MM.1S (cell line): ENCODE data around the gene KRT2.

Source experiments
- DNase-seq: peaks from one replicate; pipeline ENCODE4 v3.0.0-alpha.2; 2015
- H2AFZ ChIP-seq: fragments of 300-600 bp; sonication (generic); 2 replicates; pipeline ENCODE4 v1.6.0; 2016; ENCODE audit warnings: antibody characterized with exemption, low read length
- H3F3A ChIP-seq: fragments of 300-600 bp; sonication (generic); 2 replicates; pipeline ENCODE4 v1.6.1; 2016; ENCODE audit warnings: mild to moderate bottlenecking, antibody characterized with exemption, low read length, moderate library complexity, mixed read lengths; ENCODE audit not compliant: insufficient read depth
- H3K27ac ChIP-seq: fragments of 300-600 bp; sonication (generic); 2 replicates; pipeline ENCODE4 v1.5.1; 2016; ENCODE audit warnings: mild to moderate bottlenecking, low read length
- H3K27me3 ChIP-seq: fragments of 300-600 bp; sonication (generic); replicated peaks from 2 replicates; pipeline ENCODE4 v1.6.0; 2016; ENCODE audit warnings: low read length; ENCODE audit not compliant: insufficient read depth
- H3K36me3 ChIP-seq: fragments of 300-600 bp; sonication (generic); replicated peaks from 2 replicates; pipeline ENCODE4 v1.6.1; 2016; ENCODE audit warnings: mild to moderate bottlenecking, low read length, mixed read lengths; ENCODE audit not compliant: insufficient read depth
- H3K4me1 ChIP-seq: fragments of 300-600 bp; sonication (generic); 2 replicates; pipeline ENCODE4 v1.6.1; 2016; ENCODE audit warnings: low read length, mixed read lengths
- H3K4me2 ChIP-seq: fragments of 300-600 bp; sonication (generic); 2 replicates; pipeline ENCODE4 v1.6.0; 2016; ENCODE audit warnings: low read depth, low read length
- H3K4me3 ChIP-seq: fragments of 300-600 bp; sonication (generic); 2 replicates; pipeline ENCODE4 v1.5.1; 2016; ENCODE audit warnings: low read length, mixed read lengths
- H3K79me2 ChIP-seq: fragments of 300-600 bp; sonication (generic); 2 replicates; pipeline ENCODE4 v1.6.1; 2016; ENCODE audit warnings: mixed run types, low read length, mixed read lengths
- H3K9ac ChIP-seq: fragments of 300-600 bp; sonication (generic); 2 replicates; pipeline ENCODE4 v1.6.1; 2016; ENCODE audit warnings: low read length, mixed read lengths
- H3K9me2 ChIP-seq: fragments of 300-600 bp; sonication (generic); replicated peaks from 2 replicates; pipeline ENCODE4 v1.6.1; 2016; ENCODE audit warnings: mild to moderate bottlenecking, low read length, mixed read lengths; ENCODE audit not compliant: insufficient read depth
- H3K9me3 ChIP-seq: fragments of 300-600 bp; sonication (generic); replicated peaks from 2 replicates; pipeline ENCODE4 v1.6.1; 2016; ENCODE audit warnings: mild to moderate bottlenecking, low read length, mixed read lengths; ENCODE audit not compliant: insufficient read depth
- H4K20me1 ChIP-seq: fragments of 300-600 bp; sonication (generic); 2 replicates; pipeline ENCODE4 v1.6.1; 2016; ENCODE audit warnings: mild to moderate bottlenecking, low read length, moderate library complexity, mixed read lengths; ENCODE audit not compliant: insufficient read depth
- EZH2 ChIP-seq: fragments of 300-600 bp; sonication (generic); optimal IDR thresholded peaks from 2 replicates; pipeline ENCODE3; 2017; ENCODE audit warnings: low read depth, mild to moderate bottlenecking, antibody characterized with exemption, low read length, mixed read lengths
- EZH2phosphoT487 ChIP-seq: fragments of 300-600 bp; sonication (generic); IDR thresholded peaks from 2 replicates; pipeline ENCODE4 v1.6.1; 2018; ENCODE audit warnings: antibody characterized with exemption, low read length
- TF ChIP-seq, protein P1 (sequence below): fragments of 300-600 bp; sonication (generic); IDR thresholded peaks from 2 replicates; pipeline ENCODE4 v1.5.1; 2016; ENCODE audit warnings: antibody characterized with exemption, low read length, mixed read lengths

Gene KRT2

DNA sequence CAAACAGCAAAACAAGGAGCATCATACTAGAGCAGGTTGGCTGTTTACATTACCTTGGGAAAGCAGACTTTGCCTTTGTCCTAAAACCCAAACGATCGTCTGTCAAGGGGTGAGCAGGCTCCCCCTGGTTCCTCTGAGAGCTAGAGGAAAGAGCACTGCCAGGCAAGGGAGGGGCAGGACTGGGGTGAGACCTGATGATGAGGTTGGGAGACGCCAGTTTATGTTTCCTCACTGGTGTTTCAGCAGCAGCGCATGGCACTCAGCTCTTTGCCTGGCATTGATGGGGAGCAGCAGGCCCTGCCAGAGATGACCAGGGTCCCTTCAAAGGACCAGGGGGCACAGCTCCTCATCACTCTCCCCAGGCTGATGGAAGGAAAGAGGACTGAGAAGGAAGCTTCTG lies 7.9 kb upstream of the KRT2 start:
- H3K4me3 ChIP-seq: no peak overlapping the region
- TF ChIP-seq, protein P1, sequence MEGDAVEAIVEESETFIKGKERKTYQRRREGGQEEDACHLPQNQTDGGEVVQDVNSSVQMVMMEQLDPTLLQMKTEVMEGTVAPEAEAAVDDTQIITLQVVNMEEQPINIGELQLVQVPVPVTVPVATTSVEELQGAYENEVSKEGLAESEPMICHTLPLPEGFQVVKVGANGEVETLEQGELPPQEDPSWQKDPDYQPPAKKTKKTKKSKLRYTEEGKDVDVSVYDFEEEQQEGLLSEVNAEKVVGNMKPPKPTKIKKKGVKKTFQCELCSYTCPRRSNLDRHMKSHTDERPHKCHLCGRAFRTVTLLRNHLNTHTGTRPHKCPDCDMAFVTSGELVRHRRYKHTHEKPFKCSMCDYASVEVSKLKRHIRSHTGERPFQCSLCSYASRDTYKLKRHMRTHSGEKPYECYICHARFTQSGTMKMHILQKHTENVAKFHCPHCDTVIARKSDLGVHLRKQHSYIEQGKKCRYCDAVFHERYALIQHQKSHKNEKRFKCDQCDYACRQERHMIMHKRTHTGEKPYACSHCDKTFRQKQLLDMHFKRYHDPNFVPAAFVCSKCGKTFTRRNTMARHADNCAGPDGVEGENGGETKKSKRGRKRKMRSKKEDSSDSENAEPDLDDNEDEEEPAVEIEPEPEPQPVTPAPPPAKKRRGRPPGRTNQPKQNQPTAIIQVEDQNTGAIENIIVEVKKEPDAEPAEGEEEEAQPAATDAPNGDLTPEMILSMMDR: no peak
- TF ChIP-seq EZH2: no peak
- DNase-seq: no peak
- H3K4me1 ChIP-seq: no peaks in the 10 kb centered on the region
- H2AFZ ChIP-seq: no peak overlapping the region
- no peaks in the 10 kb centered on the region for H3K9me2 ChIP-seq
- H3K9me3 ChIP-seq: no peaks in the 10 kb centered on the region
- H3K9ac ChIP-seq: no peak overlapping the region
- no peaks in the 10 kb centered on the region for H3K36me3 ChIP-seq
- no peak overlapping the region for H3K27ac ChIP-seq
- peaks cover 49% of the 10 kb centered on the region for H3K27me3 ChIP-seq
- H4K20me1 ChIP-seq: no peaks in the 10 kb centered on the region
- no peaks in the 10 kb centered on the region for H3K79me2 ChIP-seq
- H3K4me2 ChIP-seq: no peak overlapping the region
- H3F3A ChIP-seq: no peaks in the 10 kb centered on the region

DNA sequence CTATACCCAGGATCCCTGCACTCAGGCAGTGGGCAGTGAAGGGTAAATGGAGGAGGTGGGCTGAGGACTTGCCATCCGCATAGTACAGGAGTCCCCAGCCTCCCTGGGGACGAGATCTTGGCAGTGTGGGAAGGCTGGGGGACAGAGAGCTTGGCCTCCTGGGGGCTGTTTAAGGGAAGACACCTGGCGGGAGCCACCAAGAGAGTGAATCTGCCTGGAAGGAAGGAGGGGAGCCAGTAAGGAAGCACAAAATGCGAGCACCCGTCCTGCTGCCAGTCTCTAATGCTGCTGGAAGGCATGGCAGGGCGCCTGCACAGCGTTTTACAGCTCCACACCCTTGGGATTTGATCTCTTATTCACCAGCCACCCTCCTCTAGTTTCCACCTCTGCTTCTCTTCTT lies 7.4 kb upstream of the KRT2 start:
- no peak for DNase-seq
- Histone ChIP-seq H3K79me2 (no peaks in the 10 kb centered on the region), H3K9me3 (no peaks in the 10 kb centered on the region), H3K27ac (no peak overlapping the region), H3K4me3 (no peak overlapping the region), H2AFZ (no peak overlapping the region), H3K9me2 (no peaks in the 10 kb centered on the region), H4K20me1 (no peaks in the 10 kb centered on the region), H3K4me2 (no peak overlapping the region), H3F3A (no peaks in the 10 kb centered on the region), H3K27me3 (peaks cover 49% of the 10 kb centered on the region), H3K9ac (no peak overlapping the region), H3K4me1 (no peaks in the 10 kb centered on the region), H3K36me3 (no peaks in the 10 kb centered on the region)
- TF ChIP-seq, protein P1: no peak
- TF ChIP-seq EZH2: no peak
- TF ChIP-seq EZH2phosphoT487: no peak

DNA sequence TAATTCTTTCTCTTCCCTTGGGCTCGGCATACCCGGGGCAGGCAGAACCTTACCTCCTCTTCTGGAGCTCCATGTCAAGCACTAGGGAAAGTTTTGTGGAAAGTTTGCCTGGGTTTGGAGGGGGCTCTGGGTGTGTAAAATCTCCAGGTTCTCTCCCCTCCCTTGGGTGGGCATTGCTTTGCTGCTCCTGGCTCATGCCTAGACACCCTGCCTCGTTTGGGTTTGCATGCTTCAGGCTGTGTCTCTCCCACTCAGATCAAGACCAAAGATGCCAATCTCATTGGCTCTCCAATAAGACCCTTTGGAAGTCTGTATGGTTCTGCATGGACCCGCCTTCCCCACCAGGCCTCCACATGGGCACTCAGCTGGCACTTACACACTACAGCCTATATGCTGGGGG lies 6.2 kb upstream of the KRT2 start:
- peaks cover 52% of the 10 kb centered on the region for H3K27me3 ChIP-seq
- no peaks in the 10 kb centered on the region for H3K9me2 ChIP-seq
- H3F3A ChIP-seq: no peaks in the 10 kb centered on the region
- H2AFZ ChIP-seq: no peak overlapping the region
- no peaks in the 10 kb centered on the region for H3K79me2 ChIP-seq
- TF ChIP-seq EZH2: no peak
- TF ChIP-seq, protein P1: no peak
- TF ChIP-seq EZH2phosphoT487: no peak
- no peaks in the 10 kb centered on the region for H3K4me1 ChIP-seq
- H3K9ac ChIP-seq: no peak overlapping the region
- H3K36me3 ChIP-seq: no peaks in the 10 kb centered on the region
- DNase-seq: no peak
- H3K4me2 ChIP-seq: no peak overlapping the region
- H4K20me1 ChIP-seq: no peaks in the 10 kb centered on the region
- H3K27ac ChIP-seq: no peak overlapping the region
- no peaks in the 10 kb centered on the region for H3K9me3 ChIP-seq
- H3K4me3 ChIP-seq: no peak overlapping the region
